HG03025 (cell line): Measurements from ENCODE around the gene DDX59.

Experiments
- ATAC-seq: cut with Tn5 transposase; IDR thresholded peaks from one replicate; pipeline ENCODE4 v1.9.1; 2021; ENCODE audit warnings: mild to moderate bottlenecking, moderate library complexity; ENCODE audit not compliant: unreplicated experiment, low FRiP score

The DDX59 gene

DNA sequence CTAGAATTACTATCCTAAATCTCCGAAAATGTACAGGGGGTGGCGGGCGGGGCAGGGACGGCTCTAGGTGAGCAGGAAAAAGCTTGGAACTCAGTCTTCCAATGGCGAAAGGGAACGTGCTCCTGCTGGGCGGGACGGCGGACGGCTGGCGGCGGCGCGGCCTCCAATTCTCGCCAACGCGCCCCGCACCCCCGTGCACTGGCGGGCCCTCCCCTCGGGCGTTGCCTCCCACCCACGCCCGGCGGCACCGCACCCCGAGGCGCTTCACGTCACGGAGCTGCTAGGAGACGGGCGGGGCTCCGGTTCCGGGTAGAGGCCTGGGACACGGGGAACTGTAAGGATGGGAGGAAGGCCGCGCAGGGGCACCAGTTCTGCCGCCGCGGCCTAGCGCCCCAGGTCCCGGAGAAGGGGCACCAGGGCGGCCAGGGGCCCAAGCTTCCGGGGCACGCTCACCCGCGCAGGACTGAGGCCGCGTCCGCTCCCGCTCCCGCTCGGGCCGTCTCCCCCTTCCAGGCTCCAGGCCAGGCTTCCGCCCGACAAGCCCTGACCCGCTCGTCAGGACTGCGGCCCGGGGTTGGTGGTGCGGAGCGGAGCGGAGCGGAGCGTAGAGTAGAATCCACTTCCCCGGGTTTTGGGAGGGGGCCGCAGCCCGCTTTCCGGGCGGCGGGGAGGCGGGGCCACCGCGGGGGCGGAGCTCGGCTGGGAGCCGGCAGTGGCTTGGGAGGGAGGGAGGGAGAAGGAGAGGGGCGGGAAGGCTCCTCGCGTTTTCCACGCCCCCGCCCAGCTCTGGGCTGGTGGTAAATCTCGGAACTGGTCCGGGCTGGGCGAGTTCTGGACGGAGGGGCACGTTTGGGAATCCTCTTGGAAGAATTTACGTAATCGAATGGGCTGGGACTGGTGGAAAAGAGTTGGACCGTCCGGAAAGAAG, at the start of gene DDX59:
Gene DDX59 (minus strand): TSS at position 594 of the 928 bp plus-strand sequence. CDS start 3,167 bp downstream, outside the sequence.
- ATAC-seq: peak; percentile 84

GRCh38 chr1:200714504-200715187, 44.9 kb upstream of the DDX59 start:
- ATAC-seq: no peak

DNA sequence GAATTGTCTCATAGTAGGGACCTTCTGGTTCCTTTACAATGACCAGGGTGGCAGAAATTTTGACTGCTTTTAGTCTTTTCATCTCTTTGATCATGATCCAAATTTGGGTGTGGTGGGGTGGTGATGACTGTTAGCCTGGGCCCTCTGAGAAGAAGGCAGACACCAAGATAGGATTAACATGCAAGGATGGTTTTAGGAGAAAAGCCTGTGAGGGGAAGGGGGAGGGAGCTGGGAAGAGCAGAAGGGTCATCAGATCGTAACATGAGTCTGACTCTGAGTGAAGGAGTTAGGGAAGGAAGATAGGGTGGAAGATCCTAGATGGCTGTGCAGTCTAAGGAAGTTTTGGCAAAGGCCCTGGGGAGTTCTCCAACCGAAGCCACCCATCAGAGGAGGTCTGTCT, 40.5 kb upstream of the DDX59 start:
- no peak for ATAC-seq

DNA sequence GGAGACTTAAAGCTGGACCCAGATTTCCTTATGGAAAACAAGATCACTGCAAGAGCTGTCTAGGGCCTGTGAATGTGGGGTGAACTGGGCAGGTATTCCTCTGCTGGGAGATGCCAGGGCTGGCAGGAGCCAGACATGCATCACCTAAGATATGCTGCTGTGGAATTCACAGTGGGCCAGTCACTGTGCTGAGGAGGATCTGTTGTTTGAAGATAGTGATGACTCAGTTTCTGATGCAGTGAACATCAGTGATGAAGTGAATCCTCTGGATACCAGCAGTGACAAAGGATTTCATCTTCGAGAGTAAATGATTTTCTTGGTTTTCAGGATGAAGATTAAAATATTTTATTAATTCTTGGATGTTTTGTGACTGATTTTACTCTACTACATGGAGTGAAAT, 39.1 kb upstream of the DDX59 start:
- no peak for ATAC-seq

- no peak for ATAC-seq
Measured at GRCh38 chr1:200708161-200708560, 38.5 kb upstream of the DDX59 start.

DNA sequence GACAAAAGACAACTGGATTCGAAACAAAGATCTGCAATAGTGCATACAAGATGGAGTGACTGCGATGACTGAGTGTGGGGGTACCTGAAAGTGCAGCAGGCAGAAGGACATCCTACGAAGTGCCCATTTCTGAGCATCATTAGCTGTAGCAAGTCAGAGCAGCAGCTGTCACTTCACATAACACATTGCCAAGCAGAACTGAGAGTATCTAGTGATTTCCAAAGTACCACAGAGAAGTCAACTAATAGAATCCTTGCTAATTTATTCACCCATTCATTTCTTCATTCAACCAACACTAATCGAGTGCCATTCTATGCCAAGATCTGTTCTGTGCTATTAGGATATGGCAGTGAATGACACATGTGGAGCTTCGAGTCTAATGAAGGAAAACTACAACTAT, 37.4 kb upstream of the DDX59 start:
- no peak for ATAC-seq

DNA sequence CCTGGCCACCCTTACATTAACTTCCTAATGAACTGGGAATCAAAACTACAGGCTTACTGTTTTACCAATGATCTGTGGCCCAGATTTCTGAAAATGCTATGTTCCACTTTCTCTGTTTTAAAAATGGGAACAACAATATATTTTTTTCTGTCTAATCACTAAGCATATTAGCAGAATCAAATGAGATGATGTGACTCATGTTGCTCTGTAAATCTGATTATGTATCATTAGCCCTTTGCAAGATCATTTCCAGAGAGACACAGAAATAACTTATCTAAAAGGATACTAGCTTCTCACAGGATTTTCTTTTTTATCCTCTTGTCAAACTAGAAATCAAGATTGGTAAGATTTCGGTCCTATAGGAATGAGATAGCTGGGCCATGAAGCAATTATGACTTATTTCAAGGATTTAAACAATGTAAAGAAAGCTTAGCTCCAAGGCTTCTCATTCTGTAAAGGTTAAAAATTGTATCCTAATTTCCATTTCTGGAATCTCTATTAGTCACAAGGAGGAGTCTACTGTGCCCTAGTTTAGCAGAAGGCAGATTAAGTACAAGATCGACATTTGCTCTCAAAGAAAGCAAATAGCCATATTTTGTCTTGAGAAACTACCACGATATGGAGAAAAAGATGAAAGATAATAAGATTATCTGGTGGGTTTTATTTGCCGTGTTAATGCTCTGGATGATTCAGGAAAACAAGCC, 36.6 kb upstream of the DDX59 start:
- ATAC-seq: no peak

GRCh38 chr1:200704986-200705500, 35.3 kb upstream of the DDX59 start:
- ATAC-seq: no peak

DNA sequence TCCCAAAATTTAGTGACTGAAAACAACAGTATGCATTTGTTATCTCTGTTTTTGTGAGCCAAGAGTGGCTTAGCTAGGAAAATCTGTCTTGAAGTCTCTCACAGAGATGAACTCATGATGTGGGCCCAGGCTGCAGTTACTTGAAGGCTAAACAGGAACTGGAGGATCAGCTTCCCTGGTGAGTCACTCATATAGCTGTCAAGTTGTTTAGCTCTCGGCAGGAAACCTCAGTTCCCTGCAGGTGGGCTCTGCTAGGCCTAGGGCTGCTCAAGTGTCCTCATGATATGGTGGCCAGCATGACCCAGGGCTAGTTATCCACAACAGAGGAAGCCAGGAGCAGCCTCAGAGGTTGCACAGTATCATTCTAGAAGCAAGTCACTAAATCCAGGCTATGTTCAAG, 30.2 kb upstream of the DDX59 start:
- no peak for ATAC-seq

- ATAC-seq: no peak
Measured at GRCh38 chr1:200694738-200695137, 25.0 kb upstream of the DDX59 start.

GRCh38 chr1:200693327-200693726, 23.6 kb upstream of the DDX59 start:
- no peak for ATAC-seq

DNA sequence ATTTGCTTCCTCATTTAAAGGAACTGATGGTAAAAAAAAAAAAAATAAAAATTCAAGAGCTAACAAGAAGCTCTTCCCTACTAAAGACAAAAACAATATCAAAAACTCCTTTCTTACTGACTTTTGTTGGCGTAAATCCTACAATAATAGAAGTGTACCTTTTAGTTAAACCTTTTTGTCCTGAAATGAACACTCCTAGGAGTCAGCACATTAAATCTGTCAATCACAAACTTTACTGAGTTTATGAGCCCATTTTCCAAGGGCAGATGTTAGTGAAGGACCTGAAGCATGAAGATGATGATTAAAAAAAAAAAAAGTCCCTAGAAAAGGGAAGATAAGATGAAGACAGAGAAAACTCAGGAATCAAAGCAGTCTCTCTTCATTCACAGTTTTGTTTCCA, 22.6 kb upstream of the DDX59 start:
- ATAC-seq: no peak

- ATAC-seq: no peak
Measured at GRCh38 chr1:200686620-200687019, 16.9 kb upstream of the DDX59 start.

DNA sequence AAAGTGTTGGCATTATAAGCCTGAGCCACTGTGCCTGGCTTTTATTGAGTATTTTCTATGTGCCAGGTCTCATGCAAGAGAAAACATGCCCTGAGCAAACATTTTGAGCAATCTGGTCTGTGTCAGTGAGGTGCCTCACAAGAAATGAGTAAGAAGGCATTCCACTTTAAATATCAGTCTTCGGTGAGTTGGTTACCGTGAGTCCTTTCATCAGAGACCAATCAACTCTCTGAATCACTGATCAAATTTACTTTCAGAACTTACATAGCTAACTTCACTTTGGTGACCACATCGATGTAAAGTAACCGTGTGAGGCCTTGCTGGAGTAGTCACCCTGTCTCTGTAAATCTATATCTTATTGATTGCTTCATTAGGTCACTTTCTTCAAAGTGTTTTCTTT, 14.3 kb upstream of the DDX59 start:
- no peak for ATAC-seq

DNA sequence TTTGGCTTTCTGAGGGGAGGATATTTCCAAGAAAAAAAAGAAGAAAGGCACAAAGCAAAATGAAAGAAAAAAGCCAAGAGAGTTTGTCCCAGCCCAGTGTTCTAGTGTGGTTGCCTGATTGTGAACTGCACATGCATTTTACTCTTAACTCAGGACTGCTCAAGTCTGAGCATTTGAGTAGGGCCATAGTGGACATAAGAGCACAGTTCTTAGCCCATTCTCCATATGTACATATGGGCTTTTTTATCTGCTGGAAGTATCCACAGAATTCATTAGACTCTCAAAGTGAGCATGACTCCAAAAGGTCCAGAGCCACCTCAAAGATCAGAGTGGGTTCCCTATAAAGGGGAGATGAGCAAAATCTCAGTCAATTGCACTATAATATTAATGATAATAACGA, 13.6 kb upstream of the DDX59 start:
- no peak for ATAC-seq

DNA sequence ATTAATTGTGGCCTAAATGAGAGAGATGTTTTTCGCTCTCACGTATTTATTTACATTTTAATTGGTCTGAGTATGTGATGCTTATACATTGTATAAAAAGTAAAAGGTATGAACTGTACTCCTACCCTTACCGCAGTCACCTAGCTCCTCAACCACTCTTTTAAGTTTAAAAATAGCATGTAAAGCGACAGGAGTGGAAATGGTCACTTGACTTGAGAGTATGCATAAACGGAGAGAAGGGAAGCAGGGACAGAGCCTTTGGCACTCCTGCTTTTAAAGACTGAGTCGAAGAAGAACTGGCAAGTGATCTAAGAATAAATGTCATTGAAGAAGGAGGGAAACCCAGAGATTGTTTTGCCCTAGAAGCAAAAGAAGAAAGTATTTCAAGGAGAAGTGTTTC, 11.5 kb upstream of the DDX59 start:
- no peak for ATAC-seq

GRCh38 chr1:200676829-200677228, 7.1 kb upstream of the DDX59 start:
- ATAC-seq: no peak

DNA sequence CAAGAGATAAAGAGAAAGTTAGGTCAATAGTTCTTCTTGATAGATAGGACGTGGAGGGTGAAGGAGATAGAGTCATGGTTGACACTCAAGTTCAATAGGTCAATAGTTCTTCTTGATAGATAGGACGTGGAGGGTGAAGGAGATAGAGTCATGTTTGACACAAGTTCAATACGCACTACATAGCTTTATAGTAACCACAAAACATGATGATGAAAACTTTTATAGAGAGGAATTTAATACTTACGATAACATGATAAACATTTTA, 5.8 kb upstream of the DDX59 start:
- ATAC-seq: no peak

DNA sequence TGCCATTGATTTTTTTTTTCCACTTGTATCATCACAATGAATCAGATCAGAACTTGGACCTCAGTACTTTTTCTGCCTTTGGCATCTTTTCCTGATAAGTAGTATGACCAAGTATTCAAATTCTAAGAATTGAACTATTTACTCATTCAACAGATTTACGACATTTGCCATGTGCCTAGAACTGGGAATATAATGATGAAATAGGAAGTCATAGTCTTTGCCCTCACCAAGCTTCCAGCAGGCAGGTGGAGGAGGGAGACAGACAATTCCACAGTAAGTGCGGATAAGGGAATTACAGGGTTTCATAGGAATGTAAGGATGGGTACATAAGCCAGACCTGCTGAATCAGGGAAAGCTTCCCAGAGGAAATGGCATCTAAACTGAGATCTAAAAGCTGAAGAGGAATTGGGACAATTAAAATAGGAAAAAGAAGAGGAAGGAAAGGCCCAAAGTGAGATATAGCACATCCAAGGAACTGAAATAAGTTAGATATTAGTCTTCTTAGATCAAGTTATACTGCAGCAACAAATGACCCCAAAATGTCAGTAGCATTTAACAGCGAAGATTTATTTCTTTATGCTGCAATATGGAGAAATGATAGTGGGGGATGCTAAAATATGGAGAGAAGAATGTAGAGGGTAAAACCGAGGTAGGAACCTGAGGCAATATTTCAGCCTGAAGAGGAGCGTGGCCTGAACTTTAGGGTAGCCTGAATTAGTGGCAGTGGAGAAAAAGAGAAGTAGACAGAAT, 5.3 kb upstream of the DDX59 start:
- ATAC-seq: no peak

- no peak for ATAC-seq
Measured at GRCh38 chr1:200673952-200674823, 4.5 kb upstream of the DDX59 start.
